Mesenchymal stem cell (in vitro differentiated cells and primary cell): Measurements from ENCODE around the gene NEDD4L.

ENCODE experiments used
- DNase-seq: peaks from one replicate; pipeline ENCODE4 v3.0.0-alpha.2; 2013
- H2AFZ ChIP-seq: one replicate; pipeline ENCODE4 v1.6.1; 2013; ENCODE audit warnings: low read depth, mild to moderate bottlenecking, control low read depth, inconsistent platforms, low read length, moderate library complexity
- H2AK5ac ChIP-seq: 2 replicates; pipeline ENCODE4 v1.6.1; 2013; ENCODE audit warnings: low read length, moderate library complexity, mild to moderate bottlenecking, inconsistent platforms; ENCODE audit not compliant: severe bottlenecking
- H2BK120ac ChIP-seq: one replicate; pipeline ENCODE4 v1.6.1; 2013; ENCODE audit warnings: low read depth, mild to moderate bottlenecking, inconsistent platforms, low read length, moderate library complexity
- H2BK12ac ChIP-seq, 2 experiments: one replicate each; pipeline ENCODE4 v1.6.1; 2013; ENCODE audit warnings: inconsistent platforms in 2 of 2, low read length in 2 of 2, mild to moderate bottlenecking in 2 of 2, moderate library complexity in 2 of 2, control low read depth in 1 of 2
- H2BK15ac ChIP-seq: one replicate; pipeline ENCODE4 v1.6.1; 2013; ENCODE audit warnings: mild to moderate bottlenecking, low read depth, inconsistent platforms; ENCODE audit not compliant: poor library complexity, severe bottlenecking
- H2BK5ac ChIP-seq: 2 replicates; pipeline ENCODE4 v1.6.1; 2013; ENCODE audit warnings: low read depth, mild to moderate bottlenecking, low read length, control low read depth, inconsistent platforms; ENCODE audit not compliant: poor library complexity, severe bottlenecking
- H3K14ac ChIP-seq, 2 experiments: one replicate each; pipeline ENCODE4 v1.6.1; 2013; ENCODE audit warnings: inconsistent platforms in 2 of 2, low read length in 2 of 2, control low read depth in 1 of 2, mild to moderate bottlenecking in 1 of 2, moderate library complexity in 1 of 2
- H3K18ac ChIP-seq, 2 experiments: one replicate each; pipeline ENCODE4 v1.6.1; 2013; ENCODE audit warnings: inconsistent platforms in 2 of 2, low read length in 2 of 2, control low read depth in 1 of 2, low read depth in 1 of 2, mild to moderate bottlenecking in 1 of 2
- H3K23ac ChIP-seq, 2 experiments: one replicate each; pipeline ENCODE4 v1.6.1; 2013; ENCODE audit warnings: inconsistent platforms in 2 of 2, low read length in 2 of 2, mild to moderate bottlenecking in 2 of 2, moderate library complexity in 2 of 2, control low read depth in 1 of 2
- H3K27ac ChIP-seq: 2 replicates; pipeline ENCODE4 v1.5.1; 2013; ENCODE audit warnings: mild to moderate bottlenecking, moderate library complexity, low read length, control low read depth, inconsistent platforms; ENCODE audit not compliant: poor library complexity, severe bottlenecking
- H3K27me3 ChIP-seq, 2 experiments: 2 replicates each; pipeline versions ENCODE4 v1.6.1 to v1.7.0; 2013; ENCODE audit warnings: low read length in 2 of 2, mild to moderate bottlenecking in 2 of 2, moderate library complexity in 2 of 2, control low read depth in 1 of 2, inconsistent platforms in 1 of 2; ENCODE audit not compliant: control insufficient read depth in 1 of 2, insufficient read depth in 1 of 2
- H3K36me3 ChIP-seq, 2 experiments: 2 replicates each; pipeline versions ENCODE4 v1.6.1 to v1.7.0; 2013; ENCODE audit warnings: low read length in 2 of 2, control low read depth in 1 of 2, inconsistent platforms in 1 of 2, low read depth in 1 of 2, mild to moderate bottlenecking in 1 of 2; ENCODE audit not compliant: insufficient read depth in 2 of 2, control insufficient read depth in 1 of 2
- H3K4ac ChIP-seq, 2 experiments: one replicate each; pipeline ENCODE4 v1.6.1; 2013; ENCODE audit warnings: inconsistent platforms in 2 of 2, low read length in 2 of 2, mild to moderate bottlenecking in 2 of 2, moderate library complexity in 2 of 2, control low read depth in 1 of 2, low read depth in 1 of 2
- H3K4me1 ChIP-seq: 2 replicates; pipeline ENCODE4 v1.6.1; 2013; ENCODE audit warnings: low read depth, low read length, control low read depth; ENCODE audit not compliant: control insufficient read depth, insufficient read depth
- H3K4me2 ChIP-seq: 2 replicates; pipeline ENCODE4 v1.6.1; 2013; ENCODE audit warnings: low read length, mild to moderate bottlenecking, inconsistent platforms; ENCODE audit not compliant: poor library complexity, severe bottlenecking
- H3K4me3 ChIP-seq, 2 experiments: 2 replicates each; pipeline versions ENCODE4 v1.5.1 to v1.7.0; 2013; ENCODE audit warnings: low read length in 2 of 2, mild to moderate bottlenecking in 2 of 2, control low read depth in 1 of 2, low read depth in 1 of 2; ENCODE audit not compliant: insufficient read depth in 1 of 2
- H3K79me1 ChIP-seq: replicated peaks from 2 replicates; pipeline ENCODE4 v1.6.1; 2013; ENCODE audit warnings: mild to moderate bottlenecking, control low read depth, low read length, inconsistent platforms; ENCODE audit not compliant: poor library complexity, severe bottlenecking
- H3K9ac ChIP-seq: 2 replicates; pipeline ENCODE4 v1.7.0; 2013; ENCODE audit warnings: mild to moderate bottlenecking, low read length, moderate library complexity
- H3K9me3 ChIP-seq: 2 replicates; pipeline ENCODE4 v1.7.0; 2013; ENCODE audit warnings: mild to moderate bottlenecking, low read length; ENCODE audit not compliant: control insufficient read depth
- H4K8ac ChIP-seq: one replicate; pipeline ENCODE4 v1.6.1; 2013; ENCODE audit warnings: inconsistent platforms, mild to moderate bottlenecking, low read length, moderate library complexity
- H4K91ac ChIP-seq: one replicate; pipeline ENCODE4 v1.6.1; 2013; ENCODE audit warnings: mild to moderate bottlenecking, low read length, inconsistent platforms
- WGBS: methylation state at CpG from one replicate; pipeline ENCODE4 v1.1.7; 2013; ENCODE audit warnings: mixed read lengths; 5-methylcytosine and 5-hydroxymethylcytosine counted together

The NEDD4L gene

DNA sequence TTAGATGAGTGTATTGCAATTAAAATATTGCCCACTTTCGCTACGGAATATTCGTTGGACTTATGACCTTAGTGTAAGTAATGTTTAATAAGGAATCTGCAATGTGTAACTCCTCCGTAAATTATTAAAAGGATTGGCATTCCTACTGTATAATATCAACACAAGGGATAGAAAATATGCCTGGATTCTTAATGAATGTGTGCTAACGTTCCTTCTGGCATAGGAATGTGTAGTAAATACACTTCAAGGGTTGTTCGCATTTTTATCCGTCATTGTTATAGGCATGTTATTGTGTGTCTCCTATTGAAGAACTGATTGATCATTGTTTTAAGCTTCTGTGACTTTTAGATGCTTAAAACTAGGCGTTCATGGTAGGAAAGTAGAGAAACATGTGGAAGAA is 134.5 kb downstream of the NEDD4L start:
- Histone ChIP-seq H2AK5ac (no peak overlapping the region), H2BK120ac (no peak overlapping the region), H2AFZ (no peak overlapping the region), H3K4me3 (no peak overlapping the region), H3K14ac (no peak overlapping the region), H3K18ac (no peak overlapping the region), H3K36me3 (no peaks in the 10 kb centered on the region), H4K8ac (no peak overlapping the region), H3K79me1 (peaks cover 1% of the 10 kb centered on the region), H3K9ac (peak overlapping the region; percentile 3), H4K91ac (no peak overlapping the region), H3K4me2 (peak overlapping the region; percentile 23), H2BK5ac (no peak overlapping the region), H2BK12ac (no peak overlapping the region), H3K9me3 (no peaks in the 10 kb centered on the region), H2BK15ac (no peak overlapping the region), H3K4ac (no peak overlapping the region), H3K23ac (no peak overlapping the region), H3K27ac (peak overlapping the region; percentile 84), H3K27me3 (peaks cover 0 to 3% of the 10 kb centered on the region in 2 experiments), H3K4me1 (peaks cover 20% of the 10 kb centered on the region)
- 82% methylated on average over 7 of the region's 8 CpGs for WGBS
- DNase-seq = no peak

DNA sequence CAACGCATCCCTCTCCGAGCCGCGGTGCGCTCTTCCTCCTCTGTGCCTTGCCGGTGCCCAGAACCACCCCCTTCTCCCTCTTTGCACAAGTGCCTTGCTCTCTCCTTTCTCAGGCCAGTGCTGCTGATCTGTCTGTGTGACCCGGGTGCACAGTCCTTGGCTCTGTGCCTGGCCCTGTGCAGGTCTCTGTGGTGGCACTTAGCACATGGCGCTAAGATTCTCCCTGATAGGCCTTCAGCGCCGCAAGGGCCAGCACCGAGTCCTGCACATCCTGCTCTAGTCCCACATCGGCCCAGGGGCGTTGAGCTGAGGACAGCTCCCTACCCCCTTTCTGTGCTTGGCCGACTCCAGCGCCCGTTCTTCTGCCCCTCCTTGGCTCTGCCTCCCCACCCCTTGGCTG is 136.1 kb downstream of the NEDD4L start:
- Histone ChIP-seq H3K9ac (no peak overlapping the region), H2AK5ac (no peak overlapping the region), H2AFZ (no peak overlapping the region), H3K27ac (no peak overlapping the region), H3K18ac (peak overlapping the region in 1 of 2 experiments; percentile 22), H3K4me3 (no peak overlapping the region), H3K23ac (no peak overlapping the region), H2BK5ac (no peak overlapping the region), H3K9me3 (no peaks in the 10 kb centered on the region), H2BK12ac (peak overlapping the region in 1 of 2 experiments; percentile 8), H3K4me1 (peaks cover 23% of the 10 kb centered on the region), H3K36me3 (no peaks in the 10 kb centered on the region), H3K4ac (no peak overlapping the region), H4K91ac (no peak overlapping the region), H3K14ac (no peak overlapping the region), H3K79me1 (peaks cover 4% of the 10 kb centered on the region), H4K8ac (no peak overlapping the region), H2BK120ac (no peak overlapping the region), H3K4me2 (no peak overlapping the region), H3K27me3 (no peaks in the 10 kb centered on the region), H2BK15ac (no peak overlapping the region)
- DNase-seq = no peak
- 91% methylated on average over 16 of the region's 16 CpGs for WGBS

DNA sequence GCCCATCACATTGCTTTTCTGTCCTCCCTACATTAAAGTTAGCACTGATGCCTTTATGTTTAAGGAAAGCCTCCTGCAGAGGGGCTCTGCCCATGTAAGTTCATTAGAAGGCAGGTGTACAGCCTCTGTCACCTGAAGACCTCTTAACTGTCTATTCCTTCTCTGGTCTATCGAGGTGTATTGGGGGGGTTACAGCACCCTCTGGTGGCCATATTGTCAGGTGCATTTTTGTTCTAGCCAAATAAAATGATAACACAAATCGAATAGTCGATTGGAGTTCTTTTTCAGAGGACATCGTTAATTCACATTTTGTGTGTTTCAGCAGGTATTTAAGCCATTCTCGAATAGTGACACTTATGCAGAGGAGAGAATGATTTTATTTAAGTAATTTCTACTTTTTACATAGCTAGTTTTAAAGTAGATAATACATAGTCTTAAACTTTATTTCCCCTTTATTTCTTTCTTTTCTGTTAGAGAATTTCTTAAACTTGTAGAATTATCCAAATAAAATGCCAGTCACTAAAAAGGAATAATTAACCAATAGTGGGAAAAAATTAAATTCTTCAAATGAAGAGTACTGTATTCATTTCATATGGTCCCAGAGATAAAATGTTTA is 136.8 kb downstream of the NEDD4L start:
- no peak overlapping the region for H3K4me2 ChIP-seq
- H3K27ac ChIP-seq = no peak overlapping the region
- no peak overlapping the region for H2BK120ac ChIP-seq
- no peak overlapping the region for H3K9ac ChIP-seq
- no peak overlapping the region for H2AK5ac ChIP-seq
- 52% methylated on average over 4 of the region's 5 CpGs for WGBS
- H3K36me3 ChIP-seq = no peaks in the 10 kb centered on the region
- H3K14ac ChIP-seq = no peak overlapping the region
- no peaks in the 10 kb centered on the region for H3K9me3 ChIP-seq
- H3K23ac ChIP-seq = no peak overlapping the region
- no peak overlapping the region for H3K4me3 ChIP-seq
- no peak overlapping the region for H4K91ac ChIP-seq
- H2BK12ac ChIP-seq = no peak overlapping the region
- no peak overlapping the region for H4K8ac ChIP-seq
- peaks cover 24% of the 10 kb centered on the region for H3K4me1 ChIP-seq
- H2BK15ac ChIP-seq = no peak overlapping the region
- H3K18ac ChIP-seq = no peak overlapping the region
- no peaks in the 10 kb centered on the region for H3K27me3 ChIP-seq
- no peak overlapping the region for H3K4ac ChIP-seq
- H3K79me1 ChIP-seq = peaks cover 4% of the 10 kb centered on the region
- DNase-seq = peak; percentile 63
- no peak overlapping the region for H2AFZ ChIP-seq
- H2BK5ac ChIP-seq = no peak overlapping the region

DNA sequence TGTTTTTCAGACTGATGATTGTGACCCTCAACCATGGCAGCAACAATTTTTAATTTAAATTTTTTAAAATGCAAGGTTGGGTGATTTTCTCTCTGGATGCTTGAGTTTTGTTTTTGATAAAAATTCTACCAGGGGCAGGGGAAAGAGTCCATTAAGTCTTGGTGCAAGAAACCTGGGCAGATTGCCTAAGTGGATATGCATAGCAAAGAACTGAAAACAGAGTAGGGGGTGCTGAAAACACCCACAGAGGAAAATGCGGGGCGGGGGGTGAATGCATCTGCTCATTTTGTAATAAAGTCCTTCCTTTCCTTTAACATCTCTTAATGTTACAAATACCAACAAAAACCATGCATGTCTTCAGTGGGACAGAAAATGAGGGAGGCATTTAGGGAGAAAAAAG is 138.0 kb downstream of the NEDD4L start:
- no peak overlapping the region for H4K8ac ChIP-seq
- no peaks in the 10 kb centered on the region for H3K27me3 ChIP-seq
- no peak overlapping the region for H3K4ac ChIP-seq
- no peaks in the 10 kb centered on the region for H3K36me3 ChIP-seq
- no peak overlapping the region for H3K4me3 ChIP-seq
- H3K27ac ChIP-seq = no peak overlapping the region
- peaks cover 24% of the 10 kb centered on the region for H3K4me1 ChIP-seq
- no peaks in the 10 kb centered on the region for H3K9me3 ChIP-seq
- no peak overlapping the region for H4K91ac ChIP-seq
- H2BK12ac ChIP-seq = no peak overlapping the region
- H2BK5ac ChIP-seq = no peak overlapping the region
- no peak overlapping the region for H3K9ac ChIP-seq
- H2AK5ac ChIP-seq = no peak overlapping the region
- H3K79me1 ChIP-seq = peaks cover 4% of the 10 kb centered on the region
- no peak overlapping the region for H3K14ac ChIP-seq
- H3K4me2 ChIP-seq = no peak overlapping the region
- DNase-seq = no peak
- H2BK15ac ChIP-seq = no peak overlapping the region
- H2AFZ ChIP-seq = no peak overlapping the region
- no peak overlapping the region for H2BK120ac ChIP-seq
- no peak overlapping the region for H3K23ac ChIP-seq
- H3K18ac ChIP-seq = no peak overlapping the region
- no CpG with 5 or more reads among the region's 2 CpGs for WGBS
